ENCODE results near the gene SLC34A1. TPM values are rescaled to one million over a fixed set of nuclear protein-coding genes. Genes with fewer than 3 reads are reported as not detected.
A peak's percentile ranks its signal among the peaks of the same experiment; 100 is the strongest.

SLC34A1 gene
- total RNA-seq, 4 donors from 2014 or later: not detected

DNA sequence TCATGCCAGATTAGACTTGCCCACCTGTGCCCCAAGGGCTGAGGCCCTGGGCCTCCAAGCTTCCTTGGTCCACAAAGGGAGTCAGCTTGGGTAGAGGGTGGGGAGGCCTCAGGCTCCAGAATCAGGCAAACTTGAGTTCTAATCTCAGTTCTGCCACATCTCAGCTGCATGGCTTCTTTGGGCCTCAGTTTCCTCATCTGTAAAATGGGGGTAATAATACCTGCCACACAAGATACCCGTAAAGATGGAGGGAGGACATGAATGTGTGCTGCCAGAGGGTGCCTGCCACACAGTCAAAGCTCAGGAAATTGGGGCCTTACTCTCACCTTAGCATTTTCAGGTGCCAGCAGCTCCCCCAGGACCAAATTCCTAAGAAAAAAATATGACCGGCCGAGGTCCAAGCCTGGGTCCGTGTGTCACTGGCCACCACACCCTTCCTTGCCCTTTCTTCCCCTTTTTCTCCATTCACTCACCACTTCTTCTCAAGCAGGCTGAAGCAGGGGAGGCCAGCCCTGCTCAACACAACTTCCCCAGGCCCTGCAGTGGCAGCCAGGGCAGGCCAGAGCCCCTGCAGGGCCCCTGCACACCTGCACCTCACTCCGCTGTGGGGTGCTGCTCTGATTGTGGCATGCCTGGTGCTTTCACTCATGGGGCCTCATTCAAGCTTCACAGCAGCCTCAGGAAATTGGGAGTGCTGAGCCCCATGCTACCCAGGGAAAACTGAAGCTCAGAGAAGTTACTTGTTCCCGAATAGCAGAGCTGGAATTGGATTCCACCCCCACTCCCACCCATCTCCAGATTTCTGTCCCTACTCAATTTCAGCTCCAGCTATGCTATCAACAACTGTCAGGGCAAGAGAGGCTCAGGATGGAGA, 22.6 kb upstream of the SLC34A1 start:
- intact Hi-C loops (cut with DNase I): no loop called here
- WGBS: 67% methylated on average over 5 of the region's 6 CpGs

GRCh38 chr5:177362292-177362609, 22.0 kb upstream of the SLC34A1 start:
- Histone ChIP-seq H3K27ac (replicated peaks in 1 of 4) (peak overlapping the region in 1 of 4 donors; percentile 39), H3K36me3 (no peaks in the 10 kb centered on the region), H3K4me3 (no peak overlapping the region), H3K9me3 (no peaks in the 10 kb centered on the region), H3K4me1 (peaks cover 34 to 59% (median 46%) of the 10 kb centered on the region in 4 donors), H3K27me3 (no peaks in the 10 kb centered on the region)
- intact Hi-C loops (cut with DNase I): no loop called here
- DNase-seq (ENCODE audit: extremely low spot score): no peak
- WGBS: 72% methylated on average over 8 of the region's 8 CpGs
- TF ChIP-seq CTCF (IDR thresholded peaks at IDR 0.05) (no peak), EP300 (IDR thresholded peaks at IDR 0.05) (no peak), POLR2A (IDR thresholded peaks at IDR 0.05; ENCODE audit: low read depth) (no peak), POLR2AphosphoS5 (IDR thresholded peaks at IDR 0.05) (no peak)

More for the DNA sequence above, 22.6 kb upstream of the SLC34A1 start:
- no peaks in the 10 kb centered on the region for H3K9me3 ChIP-seq
- no peak overlapping the region for H3K27ac ChIP-seq (replicated peaks in 1 of 4)
- H3K4me1 ChIP-seq: peaks cover 31 to 56% (median 43%) of the 10 kb centered on the region in 4 donors
- no peak for TF ChIP-seq EP300 (IDR thresholded peaks at IDR 0.05)
- no peak for TF ChIP-seq POLR2A (IDR thresholded peaks at IDR 0.05; ENCODE audit: low read depth)
- no peak for TF ChIP-seq CTCF (IDR thresholded peaks at IDR 0.05)
- no peak for TF ChIP-seq POLR2AphosphoS5 (IDR thresholded peaks at IDR 0.05)
- no peaks in the 10 kb centered on the region for H3K27me3 ChIP-seq
- H3K36me3 ChIP-seq: no peaks in the 10 kb centered on the region
- no peak for DNase-seq (ENCODE audit: extremely low spot score)
- H3K4me3 ChIP-seq: no peak overlapping the region

- H3K27ac ChIP-seq (replicated peaks in 1 of 4): peak overlapping the region in 2 of 4 donors; percentile 34 to 39
- H3K4me3 ChIP-seq: peak overlapping the region; percentile 51 to 66 (median 52)
- TF ChIP-seq POLR2A (IDR thresholded peaks at IDR 0.05; ENCODE audit: low read depth) (no peak), CTCF (IDR thresholded peaks at IDR 0.05) (no peak), POLR2AphosphoS5 (IDR thresholded peaks at IDR 0.05) (no peak), EP300 (IDR thresholded peaks at IDR 0.05) (no peak)
- intact Hi-C loops (cut with DNase I): no loop called here
- no peaks in the 10 kb centered on the region for H3K9me3 ChIP-seq
- no peaks in the 10 kb centered on the region for H3K27me3 ChIP-seq
- peaks cover 39 to 60% (median 51%) of the 10 kb centered on the region in 4 donors for H3K4me1 ChIP-seq
- 43% methylated on average over 18 of the region's 59 CpGs for WGBS
- no peak for DNase-seq (ENCODE audit: extremely low spot score)
- H3K36me3 ChIP-seq: no peaks in the 10 kb centered on the region
Observed at GRCh38 chr5:177362610-177363507, 21.4 kb upstream of the SLC34A1 start.

GRCh38 chr5:177363565-177363964, 20.7 kb upstream of the SLC34A1 start:
- H3K9me3 ChIP-seq: no peaks in the 10 kb centered on the region
- intact Hi-C loops (cut with DNase I): no loop called here
- no peak for TF ChIP-seq POLR2AphosphoS5 (IDR thresholded peaks at IDR 0.05)
- TF ChIP-seq EP300 (IDR thresholded peaks at IDR 0.05): no peak
- TF ChIP-seq CTCF (IDR thresholded peaks at IDR 0.05): no peak
- TF ChIP-seq POLR2A (IDR thresholded peaks at IDR 0.05; ENCODE audit: low read depth): no peak
- peaks cover 33 to 60% (median 51%) of the 10 kb centered on the region in 4 donors for H3K4me1 ChIP-seq
- peak overlapping the region; percentile 51 to 66 (median 52) for H3K4me3 ChIP-seq
- H3K36me3 ChIP-seq: no peaks in the 10 kb centered on the region
- no peak overlapping the region for H3K27ac ChIP-seq (replicated peaks in 1 of 4)
- no peaks in the 10 kb centered on the region for H3K27me3 ChIP-seq
- DNase-seq (ENCODE audit: extremely low spot score): no peak
- WGBS: 42% methylated on average over 10 of the region's 10 CpGs

Measured in esophagus muscularis mucosa (tissue), 4 donors.